Transverse colon (tissue), 4 donors: ENCODE measurements around the gene TXLNB. TPM values are rescaled to one million over a fixed set of nuclear protein-coding genes. Genes with fewer than 3 reads are reported as not detected.
A peak's percentile ranks its signal among the peaks of the same experiment; 100 is the strongest.
"Not testable (repeated sequence)": the region's sequence is repeated elsewhere in the genome, so short reads cannot be mapped to it uniquely, and the experiment has no call there.

ENCODE experiments used
- DNase-seq: peaks from one replicate; pipeline ENCODE4 v3.0.0-alpha.2; 2019
- H3K27ac ChIP-seq, 4 donors: fragments of 200-600 bp; sonication (generic); 2 replicates each; pipeline ENCODE4 v1.5.1; 2016 to 2018; ENCODE audit warnings: inconsistent platforms in 4 of 4
- H3K27me3 ChIP-seq: fragments of 200-600 bp; sonication (generic); 2 replicates; pipeline ENCODE4 v1.5.1; 2017; ENCODE audit warnings: inconsistent platforms
- H3K36me3 ChIP-seq, 4 donors: fragments of 200-600 bp; sonication (generic); 2 replicates each; pipeline ENCODE4 v1.5.1; 2017 to 2019; ENCODE audit warnings: inconsistent platforms in 4 of 4
- H3K4me1 ChIP-seq, 4 donors: fragments of 200-600 bp; sonication (generic); 2 replicates each; pipeline ENCODE4 v1.5.1; 2017 to 2020; ENCODE audit warnings: inconsistent platforms in 4 of 4
- H3K4me3 ChIP-seq, 4 donors: fragments of 200-600 bp; sonication (generic); 1 replicate in 1 of 4; 2 replicates in 3 of 4; pipeline versions ENCODE4 v1.5.1 to v1.6.1; 2017 to 2019; ENCODE audit warnings: inconsistent platforms in 4 of 4
- H3K9me3 ChIP-seq, 2 donors: fragments of 200-600 bp; sonication (generic); 2 replicates each; pipeline ENCODE4 v1.5.1; 2017 to 2019; ENCODE audit warnings: inconsistent platforms in 2 of 2
- EP300 ChIP-seq: sonication (generic); formaldehyde crosslinking; IDR thresholded peaks from one replicate; pipeline ENCODE4 v1.6.1; 2017; ENCODE audit warnings: antibody characterized with exemption, low read depth
- POLR2A ChIP-seq: fragments of 450-650 bp; IDR thresholded peaks from one replicate; pipeline ENCODE4 v1.6.1; 2016; ENCODE audit warnings: antibody characterized with exemption, mild to moderate bottlenecking, moderate library complexity
- POLR2AphosphoS5 ChIP-seq, 3 donors: sonication (generic); formaldehyde crosslinking; IDR thresholded peaks; one replicate each; pipeline ENCODE4 v1.6.1; 2016; ENCODE audit warnings: antibody characterized with exemption in 3 of 3
- WGBS, 2 donors: methylation state at CpG; one replicate each; pipeline ENCODE4 v1.1.5; 2018; ENCODE audit warnings: low coverage in 1 of 2; 5-methylcytosine and 5-hydroxymethylcytosine counted together
- in situ Hi-C, 4 donors: fragments of 200-750 bp; cut with MboI; loops; one replicate each; pipeline versions ENCODE4 v1.15.0 to v1.15.1; 2017; ENCODE audit warnings: low sequenced_read_pairs in 3 of 4, low pct_ligation_motif_present in 1 of 4, low pct_unique_long_range_greater_than_20kb in 1 of 4
- intact Hi-C: fragments of 100-400 bp; cut with DNase I; formaldehyde crosslinking; loops from one replicate; pipeline ENCODE4 v1.15.1; 2023; ENCODE audit warnings: low total_unique reads
- total RNA-seq, 4 donors: library from RNA; depleted of rRNA; stranded (reverse); fragments of >200 nt; gene quantifications; one replicate each; pipeline ENCODE4 v1.1.0, GENCODE V29; 2016
- TF ChIP-seq, protein P1 (sequence below), 5 experiments: fragments of 200-600 bp in 3 of 5; fragments of 450-650 bp in 2 of 5; sonication (generic) in 3 of 5; IDR thresholded peaks; 1 replicate in 2 of 5; 2 replicates in 3 of 5; pipeline ENCODE4 v1.5.1; 2016 to 2017; ENCODE audit warnings: antibody characterized with exemption in 5 of 5, inconsistent platforms in 3 of 5, mild to moderate bottlenecking in 2 of 5, moderate library complexity in 1 of 5

Gene TXLNB
- total RNA-seq, 4 donors from 2014 or later, result 0.27 to 6.6 (median 2.1) TPM; not detected in 1

- Histone ChIP-seq H3K4me1 (no peaks in the 10 kb centered on the region), H3K27ac (no peak overlapping the region), H3K4me3 (no peak overlapping the region), H3K9me3 (no peaks in the 10 kb centered on the region), H3K36me3 (no peaks in the 10 kb centered on the region), H3K27me3 (no peaks in the 10 kb centered on the region)
- no peak for DNase-seq
- no peak for TF ChIP-seq POLR2AphosphoS5 (IDR thresholded peaks at IDR 0.05)
- TF ChIP-seq, protein P1, sequence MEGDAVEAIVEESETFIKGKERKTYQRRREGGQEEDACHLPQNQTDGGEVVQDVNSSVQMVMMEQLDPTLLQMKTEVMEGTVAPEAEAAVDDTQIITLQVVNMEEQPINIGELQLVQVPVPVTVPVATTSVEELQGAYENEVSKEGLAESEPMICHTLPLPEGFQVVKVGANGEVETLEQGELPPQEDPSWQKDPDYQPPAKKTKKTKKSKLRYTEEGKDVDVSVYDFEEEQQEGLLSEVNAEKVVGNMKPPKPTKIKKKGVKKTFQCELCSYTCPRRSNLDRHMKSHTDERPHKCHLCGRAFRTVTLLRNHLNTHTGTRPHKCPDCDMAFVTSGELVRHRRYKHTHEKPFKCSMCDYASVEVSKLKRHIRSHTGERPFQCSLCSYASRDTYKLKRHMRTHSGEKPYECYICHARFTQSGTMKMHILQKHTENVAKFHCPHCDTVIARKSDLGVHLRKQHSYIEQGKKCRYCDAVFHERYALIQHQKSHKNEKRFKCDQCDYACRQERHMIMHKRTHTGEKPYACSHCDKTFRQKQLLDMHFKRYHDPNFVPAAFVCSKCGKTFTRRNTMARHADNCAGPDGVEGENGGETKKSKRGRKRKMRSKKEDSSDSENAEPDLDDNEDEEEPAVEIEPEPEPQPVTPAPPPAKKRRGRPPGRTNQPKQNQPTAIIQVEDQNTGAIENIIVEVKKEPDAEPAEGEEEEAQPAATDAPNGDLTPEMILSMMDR (IDR thresholded peaks at IDR 0.05), result no peak
- no peak for TF ChIP-seq POLR2A
- TF ChIP-seq EP300, result no peak
- intact Hi-C loops, result no loop called here
- in situ Hi-C loops, result no loop called here
Observed at GRCh38 chr6:139297921-139298320, 6.1 kb upstream of the TXLNB start.

DNA sequence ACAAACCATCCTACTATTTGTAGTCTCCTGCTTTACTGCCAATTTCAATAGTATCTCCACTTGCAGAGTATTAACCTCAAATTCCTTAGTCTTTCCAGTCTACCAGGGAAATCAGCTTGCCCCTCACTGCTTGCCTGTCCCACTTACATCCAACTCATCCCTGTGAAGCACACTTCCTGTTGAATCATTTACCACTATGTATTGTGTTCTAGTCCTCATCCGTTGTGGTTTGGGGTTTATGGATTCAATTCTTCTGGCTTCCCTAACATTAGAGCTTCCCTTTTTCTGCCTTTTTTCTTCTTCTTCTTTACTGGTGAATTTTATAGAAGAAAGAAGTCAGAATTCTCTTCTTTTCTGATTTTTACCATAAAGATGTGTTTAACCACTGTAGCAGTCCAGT is 5.1 kb upstream of the TXLNB start:
- 67 to 68% methylated on average over 1 of the region's 1 CpG for WGBS, 2 donors
- no peaks in the 10 kb centered on the region for H3K9me3 ChIP-seq
- H3K27ac ChIP-seq, result no peak overlapping the region
- no peaks in the 10 kb centered on the region for H3K36me3 ChIP-seq
- intact Hi-C loops, result no loop called here
- in situ Hi-C loops, result no loop called here
- H3K4me3 ChIP-seq, result no peak overlapping the region
- no peaks in the 10 kb centered on the region for H3K27me3 ChIP-seq
- TF ChIP-seq POLR2A (no peak), EP300 (no peak), POLR2AphosphoS5 (IDR thresholded peaks at IDR 0.05) (no peak)
- TF ChIP-seq, protein P1 (IDR thresholded peaks at IDR 0.05), result no peak
- DNase-seq, result no peak
- H3K4me1 ChIP-seq, result peaks cover 0 to 7% (median 1%) of the 10 kb centered on the region in 4 donors

GRCh38 chr6:139295901-139296300 is 4.1 kb upstream of the TXLNB start:
- WGBS, 2 donors, result 76 to 93% methylated on average over 2 of the region's 2 CpGs
- TF ChIP-seq POLR2AphosphoS5 (IDR thresholded peaks at IDR 0.05) (no peak), POLR2A (no peak), EP300 (no peak)
- TF ChIP-seq, protein P1 (IDR thresholded peaks at IDR 0.05), result no peak
- no peaks in the 10 kb centered on the region for H3K36me3 ChIP-seq
- H3K27me3 ChIP-seq, result no peaks in the 10 kb centered on the region
- intact Hi-C loops (no loop called here), in situ Hi-C loops (no loop called here)
- no peak for DNase-seq
- no peak overlapping the region for H3K4me3 ChIP-seq
- no peak overlapping the region for H3K27ac ChIP-seq
- H3K9me3 ChIP-seq, result no peaks in the 10 kb centered on the region
- peaks cover under 1 to 17% (median 6%) of the 10 kb centered on the region in 4 donors for H3K4me1 ChIP-seq

- no peak for DNase-seq
- no peaks in the 10 kb centered on the region for H3K27me3 ChIP-seq
- peaks cover 3 to 30% (median 8%) of the 10 kb centered on the region in 4 donors for H3K4me1 ChIP-seq
- WGBS, 2 donors, result 62 to 100% methylated on average over 1 to 2 of the region's 2 CpGs
- TF ChIP-seq, protein P1 (IDR thresholded peaks at IDR 0.05), result no peak
- no peak for TF ChIP-seq EP300
- intact Hi-C loops (no loop called here), in situ Hi-C loops (no loop called here)
- H3K4me3 ChIP-seq, result no peak overlapping the region
- H3K9me3 ChIP-seq, result no peaks in the 10 kb centered on the region
- no peaks in the 10 kb centered on the region for H3K36me3 ChIP-seq
- H3K27ac ChIP-seq, result no peak overlapping the region
Observed at GRCh38 chr6:139294090-139294489, 2.3 kb upstream of the TXLNB start.

GRCh38 chr6:139293230-139293629 is 1.4 kb upstream of the TXLNB start:
- DNase-seq, intact Hi-C loops, H3K9me3 ChIP-seq, in situ Hi-C loops, H3K27me3 ChIP-seq, H3K36me3 ChIP-seq, H3K4me3 ChIP-seq: not testable (repeated sequence)
- Histone ChIP-seq H3K27ac (peak overlapping the region; percentile 77 to 83 (median 80)), H3K4me1 (peaks cover 3 to 30% (median 8%) of the 10 kb centered on the region in 4 donors)
- 77 to 96% methylated on average over 3 to 10 of the region's 10 CpGs for WGBS, 2 donors
